Stimulated activated CD8-positive, alpha-beta memory T cell treated with anti-CD3 and anti-CD28 coated beads, Interleukin-12 subunit alpha, Interleukin-12 subunit beta, amount 100 ng/mL, for 24 hours (primary cell): ENCODE data around the gene KYNU.
"Not testable (repeated sequence)": the region's sequence is repeated elsewhere in the genome, so short reads cannot be mapped to it uniquely, and the experiment has no call there.

Experiments used
- DNase-seq: peaks from one replicate; pipeline ENCODE4 v3.0.0-alpha.2; 2020; ENCODE audit errors: extremely low read depth

KYNU gene

DNA sequence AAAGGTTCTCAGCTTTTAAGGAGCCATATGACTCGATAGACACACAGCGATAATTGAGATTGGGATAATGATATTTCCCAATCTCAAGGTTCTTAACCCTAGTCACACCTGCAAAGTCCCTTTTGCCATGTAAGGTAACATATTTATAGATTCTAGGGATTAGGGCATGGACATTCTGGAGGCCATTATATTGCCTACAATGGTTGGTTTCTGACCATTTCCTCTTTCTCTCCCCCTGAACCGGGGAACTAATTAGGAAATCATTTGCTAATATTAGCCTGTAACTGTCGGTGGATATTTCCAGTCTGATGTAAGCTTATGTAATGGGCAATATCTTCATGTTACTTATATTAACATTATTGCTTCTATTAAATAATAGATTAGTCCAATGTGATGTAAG is 210.9 kb downstream of the KYNU start:
- no peak for DNase-seq

DNA sequence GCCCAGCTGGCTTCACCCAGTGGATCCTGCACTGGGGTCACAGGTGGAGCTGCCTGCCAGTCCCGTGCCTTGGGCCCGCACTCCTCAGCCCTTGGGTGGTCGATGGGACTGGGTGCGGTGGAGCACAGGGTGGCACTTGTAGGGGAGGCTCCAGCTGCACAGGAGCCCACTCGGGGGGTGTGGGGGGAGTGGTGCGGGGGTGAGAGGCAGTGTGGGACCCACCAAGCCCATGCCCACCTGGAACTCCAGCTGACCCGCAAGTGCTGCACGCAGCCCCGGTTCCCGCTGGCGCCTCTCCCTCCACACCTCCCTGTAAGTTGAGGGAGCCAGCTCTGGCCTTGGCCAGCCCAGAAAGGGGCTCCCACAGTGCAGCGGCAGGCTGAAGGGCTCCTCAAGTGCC is 212.1 kb downstream of the KYNU start:
- DNase-seq = not testable (repeated sequence)
